Measurements from ENCODE around the gene RBM7. TPM values are rescaled to one million over a fixed set of nuclear protein-coding genes. Genes with fewer than 3 reads are reported as not detected.
A peak's percentile ranks its signal among the peaks of the same experiment; 100 is the strongest.

The RBM7 gene
- total and polyA plus RNA-seq, 2 of the 13 experiments (the other 11 are each of a cell fraction or from before 2014, with no cell fraction given): 30.5 to 32.3 TPM

DNA sequence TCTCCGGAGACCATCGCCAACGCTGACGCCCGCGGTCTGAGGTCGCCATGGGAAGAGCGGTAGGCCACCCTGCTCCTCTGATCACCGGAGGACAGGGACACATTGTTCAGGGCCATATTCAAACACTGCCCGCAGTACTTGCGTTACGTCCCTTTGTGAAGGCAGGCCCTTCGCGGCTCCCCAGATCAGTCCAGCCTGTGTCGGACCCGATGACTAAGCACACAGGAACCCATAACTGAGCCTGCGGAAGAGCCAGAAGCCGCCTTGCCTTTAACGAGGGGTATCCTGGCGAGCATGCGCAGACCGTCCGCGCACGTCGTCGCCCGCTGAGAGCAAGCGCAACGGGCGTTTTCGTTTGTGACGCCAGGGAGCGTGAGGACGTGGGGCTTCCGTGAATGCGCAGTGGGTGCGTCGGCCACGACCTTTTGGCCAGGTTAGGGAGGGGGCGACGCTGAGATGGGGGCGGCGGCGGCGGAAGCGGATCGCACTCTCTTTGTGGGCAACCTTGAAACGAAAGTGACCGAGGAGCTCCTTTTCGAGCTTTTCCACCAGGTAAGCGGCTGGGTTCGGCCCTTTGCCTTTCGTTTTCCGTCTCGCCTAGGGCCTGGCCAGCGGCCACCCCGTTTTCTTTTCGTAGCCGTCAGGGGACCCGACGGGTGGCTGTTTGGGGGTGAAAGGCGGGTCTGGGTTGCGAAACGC lies at the start of gene RBM7, which contains the start of gene C11orf71 (continued):
- TF ChIP-seq ZNF691 (CRISPR knock-in tag; IDR thresholded peaks at IDR 0.05; ENCODE audit: borderline replicate concordance, low read depth): no peak
- peak; percentile 85 for TF ChIP-seq ELF3 (CRISPR knock-in tag; IDR thresholded peaks at IDR 0.05)
- TF ChIP-seq REL (CRISPR knock-in tag; conservative IDR thresholded peaks at IDR 0.05): no peak
- peak; percentile 86 for TF ChIP-seq KAT8 (CRISPR knock-in tag; IDR thresholded peaks at IDR 0.05)
- peak; percentile 87; the same call in 1 of the 2 replicates for TF ChIP-seq ZNF891 (CRISPR knock-in tag; IDR thresholded peaks at IDR 0.05)
- TF ChIP-seq ZNF883 (CRISPR knock-in tag; IDR thresholded peaks at IDR 0.05; ENCODE audit: not compliant biosample characterization): peak; percentile 86
- TF ChIP-seq, protein P1, sequence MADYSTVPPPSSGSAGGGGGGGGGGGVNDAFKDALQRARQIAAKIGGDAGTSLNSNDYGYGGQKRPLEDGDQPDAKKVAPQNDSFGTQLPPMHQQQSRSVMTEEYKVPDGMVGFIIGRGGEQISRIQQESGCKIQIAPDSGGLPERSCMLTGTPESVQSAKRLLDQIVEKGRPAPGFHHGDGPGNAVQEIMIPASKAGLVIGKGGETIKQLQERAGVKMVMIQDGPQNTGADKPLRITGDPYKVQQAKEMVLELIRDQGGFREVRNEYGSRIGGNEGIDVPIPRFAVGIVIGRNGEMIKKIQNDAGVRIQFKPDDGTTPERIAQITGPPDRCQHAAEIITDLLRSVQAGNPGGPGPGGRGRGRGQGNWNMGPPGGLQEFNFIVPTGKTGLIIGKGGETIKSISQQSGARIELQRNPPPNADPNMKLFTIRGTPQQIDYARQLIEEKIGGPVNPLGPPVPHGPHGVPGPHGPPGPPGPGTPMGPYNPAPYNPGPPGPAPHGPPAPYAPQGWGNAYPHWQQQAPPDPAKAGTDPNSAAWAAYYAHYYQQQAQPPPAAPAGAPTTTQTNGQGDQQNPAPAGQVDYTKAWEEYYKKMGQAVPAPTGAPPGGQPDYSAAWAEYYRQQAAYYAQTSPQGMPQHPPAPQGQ (CRISPR knock-in tag; IDR thresholded peaks at IDR 0.05; ENCODE audit: borderline replicate concordance): no peak; the same call in 1 of the 2 replicates
- peak; percentile 84 for TF ChIP-seq ZNF317 (CRISPR knock-in tag; IDR thresholded peaks at IDR 0.05)
- TF ChIP-seq ZBTB44 (CRISPR knock-in tag; IDR thresholded peaks at IDR 0.05): no peak
- TF ChIP-seq, protein P2, sequence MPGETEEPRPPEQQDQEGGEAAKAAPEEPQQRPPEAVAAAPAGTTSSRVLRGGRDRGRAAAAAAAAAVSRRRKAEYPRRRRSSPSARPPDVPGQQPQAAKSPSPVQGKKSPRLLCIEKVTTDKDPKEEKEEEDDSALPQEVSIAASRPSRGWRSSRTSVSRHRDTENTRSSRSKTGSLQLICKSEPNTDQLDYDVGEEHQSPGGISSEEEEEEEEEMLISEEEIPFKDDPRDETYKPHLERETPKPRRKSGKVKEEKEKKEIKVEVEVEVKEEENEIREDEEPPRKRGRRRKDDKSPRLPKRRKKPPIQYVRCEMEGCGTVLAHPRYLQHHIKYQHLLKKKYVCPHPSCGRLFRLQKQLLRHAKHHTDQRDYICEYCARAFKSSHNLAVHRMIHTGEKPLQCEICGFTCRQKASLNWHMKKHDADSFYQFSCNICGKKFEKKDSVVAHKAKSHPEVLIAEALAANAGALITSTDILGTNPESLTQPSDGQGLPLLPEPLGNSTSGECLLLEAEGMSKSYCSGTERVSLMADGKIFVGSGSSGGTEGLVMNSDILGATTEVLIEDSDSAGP (CRISPR knock-in tag; IDR thresholded peaks at IDR 0.05; ENCODE audit: borderline replicate concordance): peak; percentile 98
- 0 out of 2 replicates have a peak, but pooled peaks have one; percentile 13 for TF ChIP-seq MEIS2 (CRISPR knock-in tag; IDR thresholded peaks at IDR 0.05)
- TF ChIP-seq PHF8 (CRISPR knock-in tag; IDR thresholded peaks at IDR 0.05): peak; percentile 94
- no peak for TF ChIP-seq MBD4 (IDR thresholded peaks at IDR 0.05; ENCODE audit: borderline replicate concordance, low read length)
- no peak for TF ChIP-seq ZNF282 (IDR thresholded peaks at IDR 0.05; ENCODE audit: partially characterized antibody)
- TF ChIP-seq, protein P3, sequence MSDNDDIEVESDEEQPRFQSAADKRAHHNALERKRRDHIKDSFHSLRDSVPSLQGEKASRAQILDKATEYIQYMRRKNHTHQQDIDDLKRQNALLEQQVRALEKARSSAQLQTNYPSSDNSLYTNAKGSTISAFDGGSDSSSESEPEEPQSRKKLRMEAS (IDR thresholded peaks at IDR 0.05): peak; percentile 74
- TF ChIP-seq NFE2L2 (IDR thresholded peaks at IDR 0.05; ENCODE audit: low read length): peak; percentile 77
- TF ChIP-seq, protein P4, sequence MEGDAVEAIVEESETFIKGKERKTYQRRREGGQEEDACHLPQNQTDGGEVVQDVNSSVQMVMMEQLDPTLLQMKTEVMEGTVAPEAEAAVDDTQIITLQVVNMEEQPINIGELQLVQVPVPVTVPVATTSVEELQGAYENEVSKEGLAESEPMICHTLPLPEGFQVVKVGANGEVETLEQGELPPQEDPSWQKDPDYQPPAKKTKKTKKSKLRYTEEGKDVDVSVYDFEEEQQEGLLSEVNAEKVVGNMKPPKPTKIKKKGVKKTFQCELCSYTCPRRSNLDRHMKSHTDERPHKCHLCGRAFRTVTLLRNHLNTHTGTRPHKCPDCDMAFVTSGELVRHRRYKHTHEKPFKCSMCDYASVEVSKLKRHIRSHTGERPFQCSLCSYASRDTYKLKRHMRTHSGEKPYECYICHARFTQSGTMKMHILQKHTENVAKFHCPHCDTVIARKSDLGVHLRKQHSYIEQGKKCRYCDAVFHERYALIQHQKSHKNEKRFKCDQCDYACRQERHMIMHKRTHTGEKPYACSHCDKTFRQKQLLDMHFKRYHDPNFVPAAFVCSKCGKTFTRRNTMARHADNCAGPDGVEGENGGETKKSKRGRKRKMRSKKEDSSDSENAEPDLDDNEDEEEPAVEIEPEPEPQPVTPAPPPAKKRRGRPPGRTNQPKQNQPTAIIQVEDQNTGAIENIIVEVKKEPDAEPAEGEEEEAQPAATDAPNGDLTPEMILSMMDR (CRISPR knock-in tag; IDR thresholded peaks at IDR 0.05): 0 out of 2 replicates have a peak, but pooled peaks have one; percentile 40
- peak; percentile 95 for TF ChIP-seq UBTF (CRISPR knock-in tag; IDR thresholded peaks at IDR 0.05)
- TF ChIP-seq PPARG (CRISPR knock-in tag; conservative IDR thresholded peaks at IDR 0.05): peak; percentile 25; the same call in 1 of the 2 replicates
